ENCODE measurements around the gene TIE1.

DNA sequence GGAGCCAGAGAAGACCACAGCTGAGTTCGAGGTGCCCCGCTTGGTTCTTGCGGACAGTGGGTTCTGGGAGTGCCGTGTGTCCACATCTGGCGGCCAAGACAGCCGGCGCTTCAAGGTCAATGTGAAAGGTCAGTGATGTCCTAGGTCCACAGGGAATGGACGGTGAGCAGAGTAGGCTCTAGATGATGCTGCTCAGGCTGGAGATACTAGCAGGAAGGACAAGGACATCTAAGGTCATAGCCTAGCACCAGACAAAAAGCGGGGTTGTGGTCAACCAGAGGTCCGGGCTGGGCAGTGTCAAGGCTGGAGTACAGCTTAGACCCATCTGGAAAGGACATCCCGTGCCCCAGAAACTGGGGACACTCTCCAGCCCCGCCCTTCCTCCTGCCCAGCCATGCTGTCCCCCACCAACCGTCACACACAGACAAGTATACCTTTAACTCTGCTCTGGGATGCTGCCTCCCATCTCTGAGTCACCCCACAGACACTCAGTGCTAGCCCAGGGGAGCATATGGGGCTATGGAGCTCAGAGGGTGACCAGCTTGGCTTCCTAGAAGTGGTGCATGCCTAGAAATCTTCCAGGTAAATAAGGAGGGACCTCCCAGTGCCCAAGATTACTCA, 8.7 kb downstream of the TIE1 start:
- TF ChIP-seq, protein P1, sequence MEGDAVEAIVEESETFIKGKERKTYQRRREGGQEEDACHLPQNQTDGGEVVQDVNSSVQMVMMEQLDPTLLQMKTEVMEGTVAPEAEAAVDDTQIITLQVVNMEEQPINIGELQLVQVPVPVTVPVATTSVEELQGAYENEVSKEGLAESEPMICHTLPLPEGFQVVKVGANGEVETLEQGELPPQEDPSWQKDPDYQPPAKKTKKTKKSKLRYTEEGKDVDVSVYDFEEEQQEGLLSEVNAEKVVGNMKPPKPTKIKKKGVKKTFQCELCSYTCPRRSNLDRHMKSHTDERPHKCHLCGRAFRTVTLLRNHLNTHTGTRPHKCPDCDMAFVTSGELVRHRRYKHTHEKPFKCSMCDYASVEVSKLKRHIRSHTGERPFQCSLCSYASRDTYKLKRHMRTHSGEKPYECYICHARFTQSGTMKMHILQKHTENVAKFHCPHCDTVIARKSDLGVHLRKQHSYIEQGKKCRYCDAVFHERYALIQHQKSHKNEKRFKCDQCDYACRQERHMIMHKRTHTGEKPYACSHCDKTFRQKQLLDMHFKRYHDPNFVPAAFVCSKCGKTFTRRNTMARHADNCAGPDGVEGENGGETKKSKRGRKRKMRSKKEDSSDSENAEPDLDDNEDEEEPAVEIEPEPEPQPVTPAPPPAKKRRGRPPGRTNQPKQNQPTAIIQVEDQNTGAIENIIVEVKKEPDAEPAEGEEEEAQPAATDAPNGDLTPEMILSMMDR (conservative IDR thresholded peaks at IDR 0.05 in 1 of 2, IDR thresholded peaks at IDR 0.05 in 1 of 2; ENCODE audit: low read depth in 1 of 2, low read length in 2 of 2): no peak
- TF ChIP-seq EZH2 (IDR thresholded peaks at IDR 0.05; ENCODE audit: low read length, missing control alignments): no peak
